Activated T-cell treated with anti-CD3 and anti-CD28 coated beads, Interleukin-2, amount 50 U/mL, for 72 hours (primary cell): ENCODE results near the gene PTPRO. TPM values are rescaled to one million over a fixed set of nuclear protein-coding genes. Genes with fewer than 3 reads are reported as not detected.
A peak's percentile ranks its signal among the peaks of the same experiment; 100 is the strongest.

Source experiments
- ATAC-seq, 2 donors: fragments of 150-1000 bp; cut with Tn5 transposase; replicated peaks in 1 of 2; 2 replicates each; pipeline ENCODE4 v1.10.0; 2021; ENCODE audit warnings: moderate library complexity in 2 of 2, mild to moderate bottlenecking in 1 of 2
- DNase-seq, 2 donors: peaks; one replicate each; pipeline ENCODE4 v3.0.0; 2021 to 2022; ENCODE audit warnings: mixed read lengths in 1 of 2
- H3K27ac Mint-ChIP-seq: one replicate; pipeline ENCODE4 v1.8.0; 2022; ENCODE audit warnings: mild to moderate bottlenecking, moderate library complexity, mixed read lengths
- H3K27me3 Mint-ChIP-seq: one replicate; pipeline ENCODE4 v1.8.0; 2022; ENCODE audit warnings: low read depth, mixed read lengths
- H3K36me3 Mint-ChIP-seq, 2 donors: one replicate each; pipeline ENCODE4 v1.8.0; 2022; ENCODE audit warnings: mixed read lengths in 2 of 2, mild to moderate bottlenecking in 1 of 2; ENCODE audit not compliant: insufficient read depth in 2 of 2
- H3K4me1 Mint-ChIP-seq: one replicate; pipeline ENCODE4 v1.8.0; 2022; ENCODE audit warnings: low read depth, mixed read lengths
- H3K4me3 Mint-ChIP-seq, 2 donors: one replicate each; pipeline ENCODE4 v1.8.0; 2022; ENCODE audit warnings: mild to moderate bottlenecking in 2 of 2, mixed read lengths in 2 of 2, moderate library complexity in 2 of 2
- H3K9me3 Mint-ChIP-seq, 2 donors: one replicate each; pipeline ENCODE4 v1.8.0; 2022; ENCODE audit warnings: mixed read lengths in 2 of 2
- total RNA-seq, 2 donors: library from RNA; stranded (reverse); gene quantifications; one replicate each; pipeline ENCODE4 v1.2.3, GENCODE V29; 2022

Gene PTPRO
- total RNA-seq, 2 donors from 2014 or later = 0.28 to 0.94 TPM

DNA sequence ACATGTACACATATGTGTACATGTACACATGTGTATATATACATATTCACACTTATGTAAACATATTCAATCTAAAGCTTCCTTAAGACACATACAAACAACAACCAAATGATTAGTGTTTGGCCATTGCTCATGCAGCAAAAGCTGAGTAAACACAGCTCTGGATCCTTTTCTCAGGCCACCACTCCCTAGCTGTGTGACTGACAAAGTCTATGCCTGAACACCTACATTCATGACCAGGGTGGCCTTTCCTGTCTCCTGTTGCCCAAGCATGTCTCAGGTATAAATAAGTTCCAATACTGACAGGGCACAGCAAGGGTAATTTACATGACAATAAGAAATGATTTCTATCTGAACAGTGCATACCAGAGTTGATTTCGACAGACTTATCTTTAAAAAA lies 1.4 kb upstream of the PTPRO start:
- H3K9me3 Mint-ChIP-seq = no peaks in the 10 kb centered on the region
- peaks cover 38% of the 10 kb centered on the region for H3K27me3 Mint-ChIP-seq
- ATAC-seq (no peak), DNase-seq (no peak)
- H3K36me3 Mint-ChIP-seq = no peaks in the 10 kb centered on the region
- H3K27ac Mint-ChIP-seq = no peak overlapping the region
- peaks cover 12% of the 10 kb centered on the region for H3K4me1 Mint-ChIP-seq
- no peak overlapping the region for H3K4me3 Mint-ChIP-seq

DNA sequence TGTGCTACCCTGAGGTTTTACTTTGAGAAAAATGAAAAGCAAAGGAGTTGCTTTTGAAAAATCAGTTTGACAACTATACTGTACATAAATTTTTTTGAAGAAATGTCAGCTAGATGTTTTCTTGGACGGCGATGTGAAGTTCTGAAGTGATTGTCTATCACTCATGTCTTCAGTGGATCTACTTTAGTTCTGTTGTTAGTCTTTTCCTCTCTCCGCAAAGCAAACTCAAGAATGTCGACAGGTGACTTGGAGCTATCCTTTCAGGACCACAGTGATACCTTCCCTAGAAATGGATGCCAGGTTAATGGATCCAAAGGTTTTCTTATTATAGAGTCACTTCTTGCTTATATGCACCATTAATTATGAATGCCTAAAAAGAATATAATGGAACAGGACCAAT lies 1.2 kb downstream of the PTPRO start:
- no peaks in the 10 kb centered on the region for H3K36me3 Mint-ChIP-seq
- H3K27ac Mint-ChIP-seq = no peak overlapping the region
- no peaks in the 10 kb centered on the region for H3K9me3 Mint-ChIP-seq
- peaks cover 57% of the 10 kb centered on the region for H3K27me3 Mint-ChIP-seq
- no peak for ATAC-seq
- no peak for DNase-seq
- peak overlapping the region in 1 of 2 donors; percentile 63 for H3K4me3 Mint-ChIP-seq
- H3K4me1 Mint-ChIP-seq = peaks cover 12% of the 10 kb centered on the region

DNA sequence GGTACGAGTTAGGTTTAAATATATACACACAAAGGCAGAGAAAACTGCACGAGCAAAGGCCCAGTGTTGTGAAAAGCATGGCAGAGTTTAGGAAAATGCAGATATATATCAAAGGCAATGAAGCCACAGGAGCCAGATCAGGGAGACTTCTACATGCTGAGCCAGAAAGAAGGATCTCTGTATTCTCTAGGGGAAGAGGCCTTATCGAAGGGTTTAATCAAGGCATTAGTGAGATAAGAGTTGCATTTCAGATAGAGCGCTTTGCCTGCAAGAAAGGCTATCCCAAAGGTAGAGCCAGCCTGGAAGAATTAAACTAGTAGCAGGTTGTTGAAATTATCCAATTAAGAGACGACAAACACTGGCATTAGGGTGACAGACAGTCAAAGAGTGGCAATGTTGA lies 7.6 kb downstream of the PTPRO start:
- DNase-seq = no peak

DNA sequence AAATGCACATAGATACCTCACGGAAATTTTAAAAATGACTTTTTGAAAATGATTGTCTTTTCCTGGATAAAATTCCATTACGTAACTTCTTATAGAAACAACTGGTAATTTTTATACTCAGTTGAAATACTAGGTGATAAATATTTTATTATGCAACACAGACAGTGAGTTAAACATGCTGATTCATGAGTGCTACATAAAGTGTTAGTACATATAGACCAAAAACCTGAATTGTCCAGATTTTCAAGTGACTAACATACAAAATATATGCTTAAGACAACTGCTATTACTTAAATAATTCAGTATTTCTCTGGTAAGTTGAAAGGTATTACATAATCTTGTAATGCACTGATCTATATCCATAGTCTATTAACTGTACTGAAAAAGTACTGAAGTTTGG lies 11.9 kb downstream of the PTPRO start:
- H3K27me3 Mint-ChIP-seq = peaks cover 20% of the 10 kb centered on the region
- no peak overlapping the region for H3K4me3 Mint-ChIP-seq
- ATAC-seq (no peak), DNase-seq (no peak)
- H3K27ac Mint-ChIP-seq = no peak overlapping the region
- no peaks in the 10 kb centered on the region for H3K9me3 Mint-ChIP-seq
- H3K4me1 Mint-ChIP-seq = no peaks in the 10 kb centered on the region
- H3K36me3 Mint-ChIP-seq = no peaks in the 10 kb centered on the region

More for the DNA sequence above, 7.6 kb downstream of the PTPRO start:
- no peaks in the 10 kb centered on the region for H3K4me1 Mint-ChIP-seq
- H3K9me3 Mint-ChIP-seq = no peaks in the 10 kb centered on the region
- no peaks in the 10 kb centered on the region for H3K36me3 Mint-ChIP-seq
- H3K4me3 Mint-ChIP-seq = no peak overlapping the region
- no peak for ATAC-seq
- H3K27me3 Mint-ChIP-seq = peaks cover 40% of the 10 kb centered on the region
- no peak overlapping the region for H3K27ac Mint-ChIP-seq

DNA sequence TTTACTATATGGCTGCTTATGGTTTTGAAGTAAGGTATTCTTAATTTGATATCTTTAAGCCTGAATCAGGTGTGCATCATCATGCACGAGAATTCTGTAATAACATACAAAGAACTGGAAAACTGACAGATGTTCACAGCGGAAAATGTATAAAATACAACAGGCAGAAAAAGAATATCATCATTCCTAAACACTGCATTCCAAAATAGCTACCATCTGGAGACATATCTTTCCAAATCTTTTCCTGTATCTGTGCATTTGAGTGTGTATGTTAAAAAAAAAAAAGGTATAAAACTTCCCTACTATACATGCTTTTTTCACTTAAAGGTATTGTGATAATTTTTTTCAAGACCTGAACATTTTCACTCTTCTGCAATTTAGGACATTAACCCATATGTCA lies 13.7 kb downstream of the PTPRO start:
- no peaks in the 10 kb centered on the region for H3K4me1 Mint-ChIP-seq
- no peaks in the 10 kb centered on the region for H3K9me3 Mint-ChIP-seq
- no peaks in the 10 kb centered on the region for H3K36me3 Mint-ChIP-seq
- H3K27ac Mint-ChIP-seq = no peak overlapping the region
- peaks cover 30% of the 10 kb centered on the region for H3K27me3 Mint-ChIP-seq
- DNase-seq = no peak
- ATAC-seq = no peak
- H3K4me3 Mint-ChIP-seq = no peak overlapping the region

DNA sequence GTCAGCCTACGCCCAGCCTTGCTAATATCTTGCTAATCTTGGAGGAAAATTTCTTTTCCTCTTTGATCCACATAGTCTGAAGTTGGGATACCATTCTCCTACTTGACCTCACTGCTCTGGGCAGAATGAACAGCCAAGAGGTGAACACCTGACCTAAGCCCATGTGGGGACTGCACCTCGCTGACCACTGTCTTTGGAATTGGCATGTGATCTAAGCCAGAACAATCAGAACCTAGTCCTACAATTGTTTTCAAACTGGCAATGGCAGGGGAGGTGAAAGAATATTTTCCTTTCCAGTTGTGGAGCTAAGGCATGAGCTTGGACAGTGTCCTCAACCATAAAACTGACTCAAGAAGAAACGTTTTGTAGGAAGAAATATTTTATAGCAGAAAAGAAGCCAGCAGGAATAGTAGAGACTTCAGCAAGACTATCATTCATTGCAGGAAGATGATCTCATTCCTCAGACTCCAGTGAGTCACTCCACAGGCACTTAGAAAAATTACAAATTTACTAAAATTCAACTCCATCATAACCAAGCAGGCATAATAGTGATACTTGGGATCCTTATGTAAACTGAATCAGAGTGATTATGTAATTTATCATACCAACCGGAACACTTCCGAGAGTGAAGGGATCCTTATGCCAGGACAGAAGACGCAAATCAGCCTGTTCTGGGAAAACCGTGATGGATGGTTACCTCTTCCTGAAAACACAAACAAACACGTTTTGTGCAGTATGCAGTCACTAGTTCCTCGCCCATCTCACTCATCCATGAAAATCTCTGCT lies 14.7 kb downstream of the PTPRO start:
- DNase-seq (no peak), ATAC-seq (no peak)
- no peaks in the 10 kb centered on the region for H3K36me3 Mint-ChIP-seq
- peaks cover 32% of the 10 kb centered on the region for H3K27me3 Mint-ChIP-seq
- no peaks in the 10 kb centered on the region for H3K9me3 Mint-ChIP-seq
- no peak overlapping the region for H3K4me3 Mint-ChIP-seq
- no peak overlapping the region for H3K27ac Mint-ChIP-seq
- no peaks in the 10 kb centered on the region for H3K4me1 Mint-ChIP-seq

DNA sequence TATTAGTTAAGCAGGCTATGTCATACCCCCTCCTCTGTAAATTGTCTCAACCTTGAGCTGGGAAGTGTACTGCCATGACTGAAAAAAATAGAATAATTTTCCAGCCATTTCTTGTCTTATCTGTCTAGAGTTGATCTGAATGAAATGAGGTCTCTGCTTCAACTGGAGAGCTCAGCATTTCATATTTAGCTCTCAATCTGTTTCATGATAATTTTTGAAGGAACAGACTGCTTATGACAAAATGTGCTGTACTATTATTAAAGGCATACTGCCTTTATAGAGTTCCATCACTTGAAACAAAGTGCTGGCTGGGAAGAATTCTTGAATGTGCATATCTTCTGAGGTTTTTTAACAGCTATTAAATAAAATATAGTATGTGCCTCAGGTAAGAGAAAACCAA lies 19.1 kb downstream of the PTPRO start:
- ATAC-seq = no peak
- Mint-ChIP-seq H3K9me3 (no peaks in the 10 kb centered on the region), H3K4me1 (no peaks in the 10 kb centered on the region)

DNA sequence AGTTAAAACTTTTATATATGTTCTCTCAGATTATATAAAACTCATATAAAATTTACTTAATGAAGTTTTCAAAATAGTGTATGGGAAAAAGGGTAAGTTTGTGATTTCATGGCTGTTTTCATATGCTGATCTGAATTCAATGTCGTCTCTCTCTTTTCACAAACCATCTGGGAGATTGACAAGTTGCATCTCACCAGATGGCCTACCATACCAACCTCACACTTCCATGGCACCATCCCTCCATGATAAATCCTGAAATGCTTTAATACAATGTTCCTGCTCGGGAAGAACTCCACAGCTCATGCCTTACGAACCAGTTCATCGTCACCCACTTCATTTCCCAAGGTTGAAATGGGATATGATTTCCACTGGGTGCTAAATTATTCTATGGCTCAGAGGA lies 22.3 kb downstream of the PTPRO start:
- Mint-ChIP-seq H3K27ac (no peak overlapping the region), H3K4me3 (no peak overlapping the region), H3K4me1 (no peaks in the 10 kb centered on the region), H3K36me3 (no peaks in the 10 kb centered on the region), H3K27me3 (peaks cover 20% of the 10 kb centered on the region), H3K9me3 (no peaks in the 10 kb centered on the region)
- ATAC-seq = no peak
- no peak for DNase-seq

More for the DNA sequence above, 19.1 kb downstream of the PTPRO start:
- no peaks in the 10 kb centered on the region for H3K36me3 Mint-ChIP-seq
- no peak for DNase-seq
- peaks cover 21% of the 10 kb centered on the region for H3K27me3 Mint-ChIP-seq
- H3K4me3 Mint-ChIP-seq = no peak overlapping the region
- no peak overlapping the region for H3K27ac Mint-ChIP-seq

DNA sequence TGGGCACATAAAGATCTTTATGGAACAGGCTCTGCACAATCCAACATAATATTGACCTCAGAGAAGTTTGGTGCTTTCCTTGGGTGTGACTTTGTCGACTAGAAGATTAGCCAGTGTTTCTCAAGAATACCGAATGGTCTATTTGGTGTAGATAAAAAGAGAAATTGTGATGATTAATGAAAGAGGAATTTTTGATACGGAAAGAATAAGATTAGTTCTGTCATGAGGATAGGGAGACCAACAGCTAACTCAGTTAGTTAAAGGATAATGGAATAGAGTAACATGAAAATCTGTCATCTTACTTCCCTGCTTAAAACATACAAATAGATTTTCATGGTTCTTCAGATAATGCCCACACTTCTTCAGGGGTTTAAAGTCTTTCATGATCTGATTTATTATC lies 24.2 kb downstream of the PTPRO start:
- Mint-ChIP-seq H3K27me3 (peaks cover 6% of the 10 kb centered on the region), H3K27ac (no peak overlapping the region), H3K9me3 (no peaks in the 10 kb centered on the region), H3K4me1 (no peaks in the 10 kb centered on the region), H3K36me3 (no peaks in the 10 kb centered on the region), H3K4me3 (no peak overlapping the region)
- ATAC-seq = no peak
- DNase-seq = no peak

DNA sequence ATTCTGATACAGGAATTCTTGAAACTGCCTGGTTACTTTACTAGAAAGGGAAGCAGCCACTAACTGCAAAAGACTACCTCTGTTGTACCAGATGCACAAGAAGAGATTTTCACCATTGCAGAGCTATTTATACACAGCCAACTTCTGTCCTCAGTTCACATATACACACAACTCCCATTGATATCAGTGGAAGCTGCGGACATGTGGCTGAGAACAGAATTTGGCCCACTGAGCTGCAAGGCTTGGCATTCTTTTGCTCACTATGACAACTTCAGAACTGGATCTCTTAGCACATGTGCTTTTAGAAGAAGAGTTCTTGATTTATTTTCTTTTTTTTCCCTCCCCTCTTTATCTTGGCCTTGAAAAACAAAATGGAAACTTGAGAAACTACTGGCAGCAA lies 28.3 kb downstream of the PTPRO start:
- no peak for ATAC-seq
- no peaks in the 10 kb centered on the region for H3K36me3 Mint-ChIP-seq
- H3K4me1 Mint-ChIP-seq = no peaks in the 10 kb centered on the region
- DNase-seq = no peak
- no peak overlapping the region for H3K27ac Mint-ChIP-seq
- peaks cover 6% of the 10 kb centered on the region for H3K27me3 Mint-ChIP-seq
- H3K9me3 Mint-ChIP-seq = no peaks in the 10 kb centered on the region
- H3K4me3 Mint-ChIP-seq = no peak overlapping the region

DNA sequence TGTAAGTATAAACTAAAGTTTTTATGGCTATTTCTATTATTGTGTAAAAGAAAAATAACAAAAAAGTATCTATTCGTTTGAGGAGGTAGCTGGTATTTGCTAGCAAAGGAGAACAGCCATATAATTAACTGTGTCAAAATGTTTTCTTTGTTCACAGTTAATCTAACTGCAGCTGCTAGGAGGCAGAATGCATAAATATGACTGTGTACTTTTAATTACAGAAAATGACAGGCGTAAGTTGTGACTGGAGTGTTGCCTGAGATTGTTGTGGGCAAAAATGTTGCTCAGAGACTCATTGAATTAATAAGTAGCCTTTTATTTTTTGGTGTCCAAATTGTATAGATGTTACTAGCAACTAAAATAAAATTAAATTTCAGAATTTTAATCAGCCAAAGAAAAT lies 33.5 kb downstream of the PTPRO start:
- Mint-ChIP-seq H3K27ac (no peak overlapping the region), H3K9me3 (no peaks in the 10 kb centered on the region), H3K4me1 (no peaks in the 10 kb centered on the region), H3K27me3 (no peaks in the 10 kb centered on the region), H3K4me3 (no peak overlapping the region), H3K36me3 (no peaks in the 10 kb centered on the region)
- DNase-seq (no peak), ATAC-seq (no peak)

DNA sequence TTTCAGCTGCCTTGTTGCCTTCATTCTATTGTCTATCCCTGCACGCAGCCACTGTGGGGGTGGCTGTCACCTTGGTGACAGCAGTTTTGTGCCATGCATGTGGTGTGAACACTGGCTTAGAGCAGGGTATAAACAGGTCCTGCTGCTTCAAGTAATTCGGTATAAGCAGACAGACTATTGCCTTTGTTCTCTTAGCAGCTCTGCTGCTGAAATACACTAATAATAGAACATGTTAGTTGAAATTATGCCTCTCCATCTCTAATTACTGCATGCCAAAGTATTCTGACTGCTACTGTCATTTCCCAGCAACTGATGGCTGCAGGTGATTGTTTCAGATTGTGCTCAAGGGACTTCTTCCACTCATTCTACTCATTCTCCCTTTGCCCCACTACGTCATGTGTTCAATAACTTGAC lies 34.6 kb downstream of the PTPRO start:
- no peaks in the 10 kb centered on the region for H3K4me1 Mint-ChIP-seq
- no peaks in the 10 kb centered on the region for H3K9me3 Mint-ChIP-seq
- H3K27me3 Mint-ChIP-seq = no peaks in the 10 kb centered on the region
- no peak overlapping the region for H3K4me3 Mint-ChIP-seq
- no peak for DNase-seq
- H3K36me3 Mint-ChIP-seq = no peaks in the 10 kb centered on the region
- no peak for ATAC-seq
- no peak overlapping the region for H3K27ac Mint-ChIP-seq

DNA sequence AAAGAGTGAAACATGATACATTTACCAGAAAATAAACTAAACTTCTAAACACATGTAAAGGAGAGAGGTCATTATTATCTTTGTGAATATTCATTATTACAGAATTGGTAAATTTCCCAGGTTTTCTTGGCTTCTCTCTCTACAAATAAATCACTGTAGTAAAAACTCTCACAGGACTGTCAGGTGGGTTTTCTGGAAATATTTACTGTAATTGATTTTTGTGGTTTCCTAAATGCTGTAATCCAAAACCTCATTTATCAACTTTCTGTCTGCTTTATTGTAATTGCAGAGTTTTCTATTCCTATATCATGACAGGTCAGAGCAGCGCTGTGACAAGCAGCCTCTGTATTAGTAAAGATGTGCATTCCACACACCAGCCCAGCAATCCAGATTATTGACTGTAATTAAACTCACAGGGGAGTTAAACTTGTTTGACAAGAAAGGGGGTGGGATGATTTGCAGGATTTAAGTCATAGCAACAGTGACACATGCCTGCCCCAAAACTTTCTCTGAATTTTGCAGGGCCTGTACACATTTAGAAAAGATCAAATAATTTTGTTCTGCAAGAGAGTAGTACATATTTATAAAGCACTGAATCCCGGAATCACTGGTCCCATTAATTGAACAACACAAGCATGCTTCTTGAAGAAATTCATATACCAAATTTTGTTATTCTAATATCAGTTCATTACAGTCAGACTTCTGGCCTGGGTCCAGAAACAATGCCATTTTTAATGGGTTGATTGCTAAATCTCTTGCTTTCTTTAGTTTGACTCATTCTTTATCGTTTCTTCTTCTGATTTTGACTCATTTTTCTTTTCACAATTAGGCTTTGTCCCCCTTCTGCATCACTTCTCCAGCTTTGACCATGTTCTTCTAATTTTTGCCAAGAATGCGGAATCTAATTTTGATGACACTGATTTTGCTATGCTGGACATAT lies 42.2 kb downstream of the PTPRO start:
- ATAC-seq (no peak), DNase-seq (no peak)
- Mint-ChIP-seq H3K27ac (no peak overlapping the region), H3K9me3 (no peaks in the 10 kb centered on the region), H3K4me3 (no peak overlapping the region), H3K4me1 (no peaks in the 10 kb centered on the region), H3K27me3 (no peaks in the 10 kb centered on the region), H3K36me3 (no peaks in the 10 kb centered on the region)
